Measurements from ENCODE around the gene MEIKIN.

MEIKIN gene

GRCh38 chr5:131939690-131940345, 5.6 kb downstream of the MEIKIN start:
- H3K4me3 ChIP-seq (ENCODE audit: low read length): no peak overlapping the region
- no peak for TF ChIP-seq EZH2phosphoT487 (IDR thresholded peaks at IDR 0.05; ENCODE audit: borderline replicate concordance, low read length)
- TF ChIP-seq CTCF (IDR thresholded peaks at IDR 0.05; ENCODE audit: low read depth, low read length, poor library complexity, severe bottlenecking): no peak
- H4K20me1 ChIP-seq (ENCODE audit: control insufficient read depth, insufficient read depth, low read depth, low read length): no peaks in the 10 kb centered on the region
- no peaks in the 10 kb centered on the region for H3K36me3 ChIP-seq (ENCODE audit: control insufficient read depth, low read length)
- no peaks in the 10 kb centered on the region for H3F3A ChIP-seq (ENCODE audit: control insufficient read depth, insufficient read depth)
- no peaks in the 10 kb centered on the region for H3K4me1 ChIP-seq (ENCODE audit: control insufficient read depth, low read length)
- H3K27ac ChIP-seq (ENCODE audit: low read depth, low read length): no peak overlapping the region
- H3K4me2 ChIP-seq (ENCODE audit: low read length): no peak overlapping the region
- H3K9me3 ChIP-seq (ENCODE audit: control insufficient read depth, insufficient read depth, low read length): no peaks in the 10 kb centered on the region
- H3K79me2 ChIP-seq (ENCODE audit: control insufficient read depth, low read length): no peaks in the 10 kb centered on the region
- H3K9me2 ChIP-seq (replicated peaks; ENCODE audit: control insufficient read depth, low read length): no peaks in the 10 kb centered on the region
- H3K27me3 ChIP-seq (ENCODE audit: control insufficient read depth, low read length): peaks cover 19% of the 10 kb centered on the region

DNA sequence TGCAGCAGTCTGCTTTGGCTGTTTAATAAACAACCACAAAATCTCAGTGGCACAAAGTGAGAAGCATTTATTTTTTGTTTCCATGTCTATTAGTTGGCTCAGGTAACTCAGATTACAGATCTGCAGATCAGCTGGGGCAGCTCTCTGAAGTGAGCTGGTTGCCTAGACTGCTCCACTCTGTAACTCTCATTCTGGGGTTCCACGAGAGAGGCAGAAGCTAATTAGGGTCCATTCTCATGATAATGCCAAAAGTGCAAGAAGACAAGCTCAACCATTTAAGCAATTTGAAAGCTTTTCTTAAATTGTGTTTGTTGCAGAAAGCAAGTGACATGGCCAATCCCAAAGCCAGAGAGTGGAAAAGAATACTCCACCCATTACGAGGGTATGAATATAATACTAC, 13.2 kb downstream of the MEIKIN start:
- no peak overlapping the region for H3K4me3 ChIP-seq (ENCODE audit: low read length)
- no peaks in the 10 kb centered on the region for H3K9me3 ChIP-seq (ENCODE audit: control insufficient read depth, insufficient read depth, low read length)
- no peaks in the 10 kb centered on the region for H4K20me1 ChIP-seq (ENCODE audit: control insufficient read depth, insufficient read depth, low read depth, low read length)
- H3K27ac ChIP-seq (ENCODE audit: low read depth, low read length): no peak overlapping the region
- TF ChIP-seq CTCF (IDR thresholded peaks at IDR 0.05; ENCODE audit: low read depth, low read length, poor library complexity, severe bottlenecking) (no peak), EZH2phosphoT487 (IDR thresholded peaks at IDR 0.05; ENCODE audit: borderline replicate concordance, low read length) (no peak)
- H3K9me2 ChIP-seq (replicated peaks; ENCODE audit: control insufficient read depth, low read length): no peaks in the 10 kb centered on the region
- no peaks in the 10 kb centered on the region for H3F3A ChIP-seq (ENCODE audit: control insufficient read depth, insufficient read depth)
- peaks cover 10% of the 10 kb centered on the region for H3K27me3 ChIP-seq (ENCODE audit: control insufficient read depth, low read length)
- H3K36me3 ChIP-seq (ENCODE audit: control insufficient read depth, low read length): no peaks in the 10 kb centered on the region
- no peak overlapping the region for H3K4me2 ChIP-seq (ENCODE audit: low read length)
- H3K4me1 ChIP-seq (ENCODE audit: control insufficient read depth, low read length): no peaks in the 10 kb centered on the region
- no peaks in the 10 kb centered on the region for H3K79me2 ChIP-seq (ENCODE audit: control insufficient read depth, low read length)

- no peaks in the 10 kb centered on the region for H3K79me2 ChIP-seq (ENCODE audit: control insufficient read depth, low read length)
- H3K9me2 ChIP-seq (replicated peaks; ENCODE audit: control insufficient read depth, low read length): no peaks in the 10 kb centered on the region
- no peaks in the 10 kb centered on the region for H3F3A ChIP-seq (ENCODE audit: control insufficient read depth, insufficient read depth)
- H3K27me3 ChIP-seq (ENCODE audit: control insufficient read depth, low read length): peaks cover 4% of the 10 kb centered on the region; the same call in 1 of the 2 replicates
- H3K9me3 ChIP-seq (ENCODE audit: control insufficient read depth, insufficient read depth, low read length): 0 out of 2 replicates have a peak, but pooled peaks cover 3% of the 10 kb centered on the region
- no peak overlapping the region for H3K4me3 ChIP-seq (ENCODE audit: low read length)
- H3K36me3 ChIP-seq (ENCODE audit: control insufficient read depth, low read length): no peaks in the 10 kb centered on the region
- H3K4me1 ChIP-seq (ENCODE audit: control insufficient read depth, low read length): no peaks in the 10 kb centered on the region
- H3K27ac ChIP-seq (ENCODE audit: low read depth, low read length): no peak overlapping the region
- TF ChIP-seq EZH2phosphoT487 (IDR thresholded peaks at IDR 0.05; ENCODE audit: borderline replicate concordance, low read length) (no peak), CTCF (IDR thresholded peaks at IDR 0.05; ENCODE audit: low read depth, low read length, poor library complexity, severe bottlenecking) (no peak)
- no peak overlapping the region for H3K4me2 ChIP-seq (ENCODE audit: low read length)
- no peaks in the 10 kb centered on the region for H4K20me1 ChIP-seq (ENCODE audit: control insufficient read depth, insufficient read depth, low read depth, low read length)
Measured at GRCh38 chr5:131928957-131929356, 16.5 kb downstream of the MEIKIN start.
